ENCODE measurements around the gene NEURL1.

The NEURL1 gene, protein sequence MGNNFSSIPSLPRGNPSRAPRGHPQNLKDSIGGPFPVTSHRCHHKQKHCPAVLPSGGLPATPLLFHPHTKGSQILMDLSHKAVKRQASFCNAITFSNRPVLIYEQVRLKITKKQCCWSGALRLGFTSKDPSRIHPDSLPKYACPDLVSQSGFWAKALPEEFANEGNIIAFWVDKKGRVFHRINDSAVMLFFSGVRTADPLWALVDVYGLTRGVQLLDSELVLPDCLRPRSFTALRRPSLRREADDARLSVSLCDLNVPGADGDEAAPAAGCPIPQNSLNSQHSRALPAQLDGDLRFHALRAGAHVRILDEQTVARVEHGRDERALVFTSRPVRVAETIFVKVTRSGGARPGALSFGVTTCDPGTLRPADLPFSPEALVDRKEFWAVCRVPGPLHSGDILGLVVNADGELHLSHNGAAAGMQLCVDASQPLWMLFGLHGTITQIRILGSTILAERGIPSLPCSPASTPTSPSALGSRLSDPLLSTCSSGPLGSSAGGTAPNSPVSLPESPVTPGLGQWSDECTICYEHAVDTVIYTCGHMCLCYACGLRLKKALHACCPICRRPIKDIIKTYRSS

DNA sequence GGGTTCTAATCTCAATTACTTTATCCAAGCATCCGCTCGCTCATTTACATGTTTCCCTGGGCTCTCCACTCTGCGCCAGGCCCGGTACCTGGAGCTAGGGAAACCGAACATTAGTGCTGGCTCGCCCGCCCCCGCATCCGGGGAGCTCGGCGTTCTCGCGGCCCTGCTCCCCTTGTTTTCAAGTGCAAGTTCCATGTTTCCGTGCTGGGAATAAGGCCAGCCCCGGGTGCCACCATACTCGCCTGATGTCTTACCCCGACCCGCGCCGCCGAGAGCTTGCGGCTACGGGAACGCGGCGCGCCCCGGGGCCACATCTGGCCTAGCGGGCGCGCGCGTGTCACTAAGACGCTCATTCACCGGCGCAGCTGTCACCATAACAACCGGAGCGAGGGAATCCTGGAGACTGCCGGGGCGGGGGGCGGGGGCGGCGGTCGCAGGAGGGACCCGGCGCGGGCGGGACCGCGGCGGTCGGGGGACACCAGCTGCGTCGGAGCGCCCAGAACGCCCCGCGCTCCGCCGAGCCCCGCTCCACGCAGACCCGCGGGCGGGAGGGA lies at the start of gene NEURL1:
NEURL1 (plus strand) TSS at position 344 of the 554 bp plus-strand sequence. CDS start 683 bp downstream, outside the sequence.
- in situ Hi-C loops (cut with MboI; ENCODE audit: low sequenced_read_pairs) = loop anchor here (25.0 kb wide), 1 partner anchor 581 kb away; the partner anchor contains the start of gene CNNM2

- in situ Hi-C loops (cut with MboI; ENCODE audit: low sequenced_read_pairs) = no loop called here
These were observed 49.0 kb upstream of the NEURL1 start for GRCh38 chr10:103444478-103444877.

DNA sequence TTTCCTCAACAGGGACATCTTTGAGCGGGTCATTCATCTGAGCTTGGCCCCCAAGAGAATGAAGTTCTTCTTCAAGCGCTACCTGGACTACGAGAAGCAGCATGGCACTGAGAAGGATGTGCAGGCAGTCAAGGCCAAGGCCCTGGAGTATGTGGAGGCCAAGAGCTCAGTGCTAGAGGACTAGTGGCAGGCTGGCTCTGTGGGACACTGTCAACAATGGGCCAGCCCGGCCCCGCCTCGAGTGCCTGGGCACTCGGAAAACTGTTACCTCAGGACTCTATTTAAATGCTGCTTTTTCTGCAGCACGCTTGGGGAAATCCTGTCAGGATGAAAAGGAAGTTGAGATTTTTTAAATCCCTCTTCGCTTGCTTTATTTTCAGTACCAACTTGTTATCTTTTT lies 48.1 kb upstream of the NEURL1 start:
- in situ Hi-C loops (cut with MboI; ENCODE audit: low sequenced_read_pairs) = no loop called here

- in situ Hi-C loops (cut with MboI; ENCODE audit: low sequenced_read_pairs) = no loop called here
These were observed 47.5 kb upstream of the NEURL1 start for GRCh38 chr10:103445767-103446567.

- in situ Hi-C loops (cut with MboI; ENCODE audit: low sequenced_read_pairs) = no loop called here
These were observed 46.3 kb upstream of the NEURL1 start for GRCh38 chr10:103447187-103447586.

DNA sequence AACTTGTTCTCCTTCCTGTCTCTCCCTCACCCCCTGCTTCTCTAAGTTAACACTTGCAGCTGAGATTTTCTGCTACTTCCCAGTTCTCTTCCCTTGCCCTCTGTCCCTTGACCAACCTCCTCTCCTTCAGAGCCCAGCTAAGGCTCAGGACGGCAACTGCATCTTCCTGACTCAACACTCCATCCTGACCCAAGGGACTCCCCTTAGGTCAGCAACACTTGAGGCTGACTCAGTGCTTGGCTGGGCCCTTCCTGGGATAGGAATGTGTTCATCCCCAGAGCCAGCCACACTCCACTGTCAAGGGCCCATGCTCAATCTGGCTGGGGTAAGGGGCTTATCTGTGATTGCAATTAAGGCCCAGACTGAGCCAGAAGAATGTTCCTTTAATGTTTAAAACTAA lies 44.8 kb upstream of the NEURL1 start:
- in situ Hi-C loops (cut with MboI; ENCODE audit: low sequenced_read_pairs) = no loop called here

DNA sequence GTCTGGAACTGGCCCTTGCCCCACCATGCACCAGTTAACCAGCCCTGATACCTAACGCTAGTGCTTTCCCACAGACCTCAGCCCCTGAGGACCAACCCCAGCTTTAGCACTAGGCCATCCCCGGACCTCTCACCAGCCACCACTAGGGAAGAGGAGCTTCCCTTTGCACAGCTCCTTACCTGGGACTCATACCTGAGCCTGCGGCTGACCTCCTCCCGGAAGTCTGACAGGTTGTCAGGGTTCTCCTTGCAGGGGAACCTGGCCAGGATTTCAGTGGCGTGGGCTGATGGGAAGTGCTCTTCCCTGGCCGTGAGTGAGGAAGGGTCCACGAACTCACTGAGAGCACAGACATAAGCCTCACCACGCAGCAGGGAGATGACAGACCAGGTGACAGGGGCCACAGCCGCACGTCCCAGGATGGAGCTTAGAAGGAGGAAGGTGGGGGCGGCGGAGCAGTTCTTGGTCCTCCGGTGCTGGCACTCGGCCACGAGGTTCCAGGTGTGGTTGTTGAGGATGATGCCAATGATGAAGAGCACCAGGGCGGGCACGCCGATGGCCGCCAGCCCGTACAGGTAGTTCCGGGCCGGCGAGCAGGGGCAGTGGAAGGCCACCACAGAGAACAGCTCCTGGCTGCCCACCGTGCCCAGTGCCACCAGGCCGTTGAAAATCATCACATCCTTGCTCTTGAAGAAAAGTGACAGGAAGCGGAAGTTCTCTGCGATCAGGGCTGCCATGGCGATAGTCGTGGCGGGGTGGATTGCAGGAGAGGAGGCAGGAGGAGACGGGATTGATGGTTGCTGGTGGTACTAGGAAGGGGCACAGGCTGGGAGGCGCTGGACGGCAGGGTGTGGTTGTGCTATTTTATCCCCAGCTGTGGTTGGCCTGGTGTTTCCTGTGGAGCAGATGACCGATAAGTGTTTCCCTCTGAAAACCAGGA lies 44.0 kb upstream of the NEURL1 start:
- in situ Hi-C loops (cut with MboI; ENCODE audit: low sequenced_read_pairs) = no loop called here

GRCh38 chr10:103450201-103450695 lies 43.3 kb upstream of the NEURL1 start:
- in situ Hi-C loops (cut with MboI; ENCODE audit: low sequenced_read_pairs) = no loop called here

DNA sequence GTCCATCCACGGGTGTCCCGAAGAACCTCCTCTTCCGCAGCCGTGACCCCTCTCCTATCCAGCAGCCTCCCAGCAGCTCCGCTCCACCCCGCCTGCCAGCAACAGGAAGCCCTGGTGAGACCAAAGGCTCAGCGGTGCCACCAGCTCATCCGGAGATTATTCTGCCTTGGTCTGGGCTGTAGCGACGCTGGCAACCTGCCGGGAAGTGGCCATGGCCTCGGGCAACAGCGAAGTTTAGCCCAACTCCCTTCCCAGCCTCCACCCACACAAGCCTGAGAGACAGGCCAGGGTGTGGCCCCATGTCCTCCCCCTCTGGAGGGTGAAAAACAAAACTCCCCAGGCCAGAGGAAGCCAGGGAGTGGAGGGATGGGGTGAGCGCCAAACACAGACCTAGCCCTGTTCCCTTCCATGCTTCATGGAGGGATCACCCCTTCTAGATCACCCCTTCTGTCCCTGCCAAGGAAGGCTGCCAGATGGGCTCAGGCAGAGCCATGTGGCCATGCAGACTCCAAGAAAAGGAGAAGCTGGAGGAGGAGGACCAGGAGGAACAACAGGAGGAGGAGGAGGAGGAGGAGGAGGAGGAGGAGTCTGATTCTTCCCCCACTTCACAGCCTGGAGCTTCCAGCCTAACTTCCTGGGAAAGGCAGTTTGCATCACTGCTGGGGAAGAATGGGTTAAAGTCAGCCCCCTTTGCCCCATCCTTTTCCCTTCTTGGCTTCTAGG lies 42.3 kb upstream of the NEURL1 start:
- in situ Hi-C loops (cut with MboI; ENCODE audit: low sequenced_read_pairs) = no loop called here

DNA sequence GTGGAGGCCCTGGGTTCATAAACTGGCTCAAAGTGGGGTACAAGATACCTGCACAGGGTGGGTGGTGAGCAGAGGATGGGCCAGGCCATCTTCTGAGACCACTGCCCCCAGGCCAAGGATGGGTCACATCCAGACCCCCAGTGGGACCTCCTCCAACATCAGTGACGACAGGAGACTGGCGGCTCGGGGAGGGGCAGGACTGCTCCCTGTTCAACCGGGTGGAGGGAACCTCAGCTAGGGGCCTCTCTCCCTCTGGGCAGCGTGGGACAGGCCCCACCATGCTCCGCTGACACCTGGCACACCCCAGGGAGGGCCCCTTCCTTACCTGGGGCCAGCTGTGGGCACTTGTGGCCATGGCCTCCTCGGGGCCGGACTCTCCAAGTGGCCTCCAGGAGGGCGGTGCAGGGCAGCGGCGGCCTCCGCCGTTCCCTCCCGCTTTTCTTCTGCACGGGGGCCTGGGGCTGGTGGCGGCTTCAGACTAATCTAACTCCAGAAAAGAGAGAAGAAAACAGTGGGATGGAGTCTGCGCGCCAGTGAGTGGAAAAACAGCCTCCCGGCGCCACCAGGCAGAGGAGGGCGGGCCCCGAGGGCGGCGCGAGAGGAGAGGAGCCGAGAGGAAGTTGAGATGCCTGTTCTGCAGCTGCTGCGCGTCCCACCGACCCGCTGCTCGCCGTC lies 41.5 kb upstream of the NEURL1 start, which contains the start of gene CALHM2:
CALHM2 (minus strand) TSS at position 540 of the 675 bp plus-strand sequence. CDS start 2,429 bp downstream, outside the sequence.
- in situ Hi-C loops (cut with MboI; ENCODE audit: low sequenced_read_pairs) = no loop called here

GRCh38 chr10:103452506-103453230 lies 40.8 kb upstream of the NEURL1 start:
- in situ Hi-C loops (cut with MboI; ENCODE audit: low sequenced_read_pairs) = no loop called here

- in situ Hi-C loops (cut with MboI; ENCODE audit: low sequenced_read_pairs) = no loop called here
These were observed 39.5 kb upstream of the NEURL1 start for GRCh38 chr10:103454026-103454425.

DNA sequence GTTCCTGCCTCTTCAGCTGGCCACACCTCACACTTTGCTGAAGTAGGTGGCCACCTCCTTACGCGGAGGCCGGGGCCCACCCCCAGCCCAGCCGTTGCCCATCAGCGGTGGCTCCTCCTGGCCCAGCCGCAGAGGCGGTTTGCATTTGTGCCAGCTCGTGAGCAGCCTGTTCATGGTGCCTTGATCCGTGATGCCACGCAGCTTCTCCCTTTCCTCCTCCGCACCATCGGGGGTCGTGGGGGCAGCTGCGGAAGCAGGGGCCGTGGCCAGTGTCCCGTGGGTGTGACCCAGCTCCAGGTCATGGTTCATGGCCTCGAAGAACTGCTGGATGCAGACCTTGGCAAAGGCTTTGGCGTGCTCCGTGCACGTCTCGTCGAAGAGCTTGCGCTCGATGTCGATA lies 38.3 kb upstream of the NEURL1 start:
- in situ Hi-C loops (cut with MboI; ENCODE audit: low sequenced_read_pairs) = no loop called here

DNA sequence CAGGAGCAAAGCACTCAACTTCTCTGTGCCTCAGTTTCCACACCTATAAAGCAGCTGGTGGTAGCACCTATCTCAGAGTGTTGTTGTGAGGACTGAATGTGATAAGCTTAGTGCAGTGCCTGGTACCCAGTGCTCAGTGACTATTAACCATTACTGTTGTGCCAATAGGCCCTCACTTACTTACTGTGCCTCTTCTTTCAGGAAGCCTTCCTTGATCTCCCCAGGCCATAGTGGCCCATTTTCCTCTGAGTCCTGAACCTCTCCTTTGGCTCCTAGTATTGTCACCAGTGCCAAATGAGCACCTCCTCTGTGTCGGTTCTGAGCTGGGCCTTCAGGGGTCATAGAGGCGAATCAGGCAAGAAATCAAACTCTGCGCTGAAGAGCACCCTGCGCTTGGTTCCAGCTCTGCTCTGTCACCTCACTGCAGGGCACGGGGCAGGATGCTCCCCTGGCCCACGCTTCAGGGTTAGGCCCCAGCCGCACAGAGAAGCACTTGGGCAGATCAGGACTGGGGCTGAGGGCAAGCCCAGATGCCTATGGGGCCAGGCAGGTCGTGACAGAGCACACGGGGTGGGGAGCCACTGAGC lies 37.3 kb upstream of the NEURL1 start:
- in situ Hi-C loops (cut with MboI; ENCODE audit: low sequenced_read_pairs) = no loop called here

DNA sequence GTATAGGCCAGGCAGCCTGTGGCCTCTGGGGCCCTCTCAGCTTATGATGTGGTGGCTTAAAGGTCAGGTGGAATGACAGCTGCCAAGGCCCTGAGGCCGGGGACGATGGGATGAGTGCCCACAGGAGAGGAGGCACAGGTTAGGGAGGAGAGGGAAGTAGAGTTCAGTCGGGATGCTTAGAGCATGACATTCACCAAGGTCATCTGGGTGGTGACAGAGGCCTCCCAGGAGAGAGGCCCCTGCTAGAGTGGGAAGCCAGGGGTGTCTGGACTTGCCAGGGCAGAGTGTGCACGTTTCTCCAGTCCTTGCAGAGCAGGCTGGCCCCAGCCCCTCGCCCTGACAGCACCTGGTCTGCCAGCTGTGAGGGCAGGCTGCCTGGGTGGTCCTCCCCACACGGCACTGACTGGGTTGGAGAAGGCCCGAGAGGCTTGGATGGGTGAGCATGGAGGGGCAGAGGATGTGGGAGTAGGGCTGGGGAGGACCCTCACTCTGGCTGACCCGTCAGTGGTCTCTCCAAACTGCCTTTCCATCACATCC lies 36.3 kb upstream of the NEURL1 start:
- in situ Hi-C loops (cut with MboI; ENCODE audit: low sequenced_read_pairs) = no loop called here

DNA sequence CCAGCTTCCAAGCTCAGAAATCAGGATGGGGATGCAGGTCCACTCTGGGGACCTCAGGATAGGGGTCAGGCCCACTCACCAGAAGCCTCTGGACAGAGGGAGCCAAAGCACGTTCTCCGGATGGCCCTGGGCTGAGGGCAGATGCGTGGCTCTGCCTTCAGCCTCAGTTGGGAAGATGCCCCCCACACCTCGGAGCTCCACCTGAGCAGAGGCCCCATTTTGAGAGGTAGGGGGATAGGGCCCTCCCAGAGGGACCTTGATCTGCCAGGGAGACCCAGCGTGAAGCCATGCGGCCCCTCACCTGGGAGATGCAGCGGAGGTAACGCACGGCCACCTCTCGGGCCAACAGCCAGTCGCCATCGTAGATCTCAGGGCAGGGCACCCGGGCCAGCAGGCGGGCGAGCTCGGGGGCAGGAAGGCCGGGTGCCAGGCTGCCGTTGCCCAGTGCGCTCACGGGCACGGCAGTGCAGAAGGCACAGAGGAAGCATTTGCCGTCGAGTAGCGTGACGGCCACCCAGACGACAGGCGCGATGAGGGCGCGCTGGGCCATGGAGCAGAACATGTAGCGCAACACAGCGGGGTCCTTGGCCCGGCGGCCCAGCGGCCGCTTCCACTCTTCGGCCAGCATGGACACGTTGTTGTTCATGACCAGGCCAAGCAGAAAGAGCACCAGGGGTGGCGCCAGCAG lies 35.5 kb upstream of the NEURL1 start:
- in situ Hi-C loops (cut with MboI; ENCODE audit: low sequenced_read_pairs) = no loop called here

DNA sequence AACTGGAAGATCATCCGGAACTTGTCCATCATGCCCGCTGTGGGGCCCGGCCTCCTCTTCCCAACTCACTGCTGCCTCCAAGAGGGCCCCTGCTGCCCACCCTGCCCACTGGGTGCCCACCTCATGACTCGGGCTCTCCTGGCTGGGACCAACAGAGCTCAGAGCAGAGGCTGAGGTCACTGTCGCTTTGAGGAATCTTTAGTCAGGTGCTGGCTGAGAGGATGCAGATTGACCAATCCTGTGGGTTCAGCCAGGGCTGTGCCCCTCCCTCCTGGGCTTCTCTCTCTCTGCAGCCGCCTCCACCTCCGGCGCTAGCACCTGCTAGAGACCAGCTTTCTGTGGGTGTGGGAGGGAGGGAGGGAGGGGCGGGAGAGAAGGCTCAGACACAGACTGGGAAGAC lies 34.8 kb upstream of the NEURL1 start, which contains the start of gene CALHM1:
CALHM1 (minus strand) TSS at position 181 of the 400 bp plus-strand sequence; CDS start at position 32, 149 bp downstream.
- in situ Hi-C loops (cut with MboI; ENCODE audit: low sequenced_read_pairs) = no loop called here

Measured in HL-60/S4 treated with retinoic acid at 250 ng/mL for 4 days and 3 days (cell line).